ENCODE measurements around the gene MYBPH. TPM values are rescaled to one million over a fixed set of nuclear protein-coding genes. Genes with fewer than 3 reads are reported as not detected.

Gene MYBPH
- total RNA-seq, 2 experiments from 2014 or later: not detected

DNA sequence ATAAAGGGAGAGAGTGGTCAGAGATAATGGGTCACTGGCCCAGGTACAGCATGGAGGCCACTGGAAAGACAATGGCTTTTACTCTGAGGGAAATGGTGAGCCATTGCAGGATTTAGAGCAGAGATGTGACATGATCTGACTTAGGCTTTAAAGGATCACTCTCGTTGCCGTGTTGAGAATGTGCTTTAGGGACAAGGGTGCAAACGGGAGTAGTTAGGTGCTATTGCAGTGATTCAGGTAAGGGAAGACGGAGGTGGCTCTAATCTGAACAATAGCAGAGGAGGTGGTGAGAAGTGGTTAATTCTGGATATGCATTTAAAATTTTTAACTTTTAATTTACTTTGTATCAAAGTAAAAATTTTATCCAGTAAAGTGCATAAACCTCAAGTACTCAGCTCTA lies 38.3 kb downstream of the MYBPH start:
- H3K36me3 ChIP-seq (ENCODE audit: insufficient read depth, low read length): no peaks in the 10 kb centered on the region
- no peaks in the 10 kb centered on the region for H3K79me2 ChIP-seq (ENCODE audit: insufficient read depth, low read depth, low read length)
- no peak overlapping the region for H3K27ac ChIP-seq (ENCODE audit: low read depth, low read length, poor library complexity, severe bottlenecking)
- DNase-seq (ENCODE audit: low spot score): no peak
- H3K9me2 ChIP-seq (ENCODE audit: insufficient read depth, low read length): no peaks in the 10 kb centered on the region
- no peaks in the 10 kb centered on the region for H3K9me3 ChIP-seq (ENCODE audit: low read length)
- ChIA-PET POLR2A (interaction anchor here (0.8 kb wide), 1 partner anchor 880 kb away, joined by 3 read pairs; no protein-coding TSS in a partner anchor), CTCF (ENCODE audit: unreplicated experiment) (no interaction called here)
- no peak overlapping the region for H3K4me3 ChIP-seq (ENCODE audit: low read depth, low read length, poor library complexity, severe bottlenecking)
- TF ChIP-seq EZH2phosphoT487 (IDR thresholded peaks at IDR 0.05; ENCODE audit: borderline replicate concordance, low read depth, low read length) (no peak), CTCF (conservative IDR thresholded peaks at IDR 0.05; ENCODE audit: low read length) (no peak)
- intact Hi-C loops (cut with micrococcal nuclease; ENCODE audit: unreplicated experiment): no loop called here
- H4K20me1 ChIP-seq (ENCODE audit: insufficient read depth, low read length): no peaks in the 10 kb centered on the region
- no peak overlapping the region for H3K4me2 ChIP-seq (ENCODE audit: low read length)
- BruUV-seq (replicated peaks): no TSS peak
- H2AFZ ChIP-seq (ENCODE audit: low read length): no peak overlapping the region
- no peaks in the 10 kb centered on the region for H3K4me1 ChIP-seq (ENCODE audit: insufficient read depth, low read length, poor library complexity, severe bottlenecking)

GRCh38 chr1:203136409-203137042 lies 39.1 kb downstream of the MYBPH start:
- no TSS peak for BruUV-seq (replicated peaks)
- no peaks in the 10 kb centered on the region for H3K9me2 ChIP-seq (ENCODE audit: insufficient read depth, low read length)
- DNase-seq (ENCODE audit: low spot score): no peak
- no peak overlapping the region for H3K4me3 ChIP-seq (ENCODE audit: low read depth, low read length, poor library complexity, severe bottlenecking)
- no peaks in the 10 kb centered on the region for H3K4me1 ChIP-seq (ENCODE audit: insufficient read depth, low read length, poor library complexity, severe bottlenecking)
- H3K4me2 ChIP-seq (ENCODE audit: low read length): no peak overlapping the region
- CTCF ChIA-PET (ENCODE audit: unreplicated experiment): no interaction called here
- intact Hi-C loops (cut with micrococcal nuclease; ENCODE audit: unreplicated experiment): no loop called here
- H3K36me3 ChIP-seq (ENCODE audit: insufficient read depth, low read length): no peaks in the 10 kb centered on the region
- H3K79me2 ChIP-seq (ENCODE audit: insufficient read depth, low read depth, low read length): no peaks in the 10 kb centered on the region
- H4K20me1 ChIP-seq (ENCODE audit: insufficient read depth, low read length): no peaks in the 10 kb centered on the region
- H2AFZ ChIP-seq (ENCODE audit: low read length): no peak overlapping the region
- POLR2A ChIA-PET: no interaction called here
- H3K27ac ChIP-seq (ENCODE audit: low read depth, low read length, poor library complexity, severe bottlenecking): no peak overlapping the region
- H3K9me3 ChIP-seq (ENCODE audit: low read length): no peaks in the 10 kb centered on the region
- no peak for TF ChIP-seq CTCF (conservative IDR thresholded peaks at IDR 0.05; ENCODE audit: low read length)
- TF ChIP-seq EZH2phosphoT487 (IDR thresholded peaks at IDR 0.05; ENCODE audit: borderline replicate concordance, low read depth, low read length): no peak

GRCh38 chr1:203135636-203136305 lies 39.9 kb downstream of the MYBPH start:
- H3K4me1 ChIP-seq (ENCODE audit: insufficient read depth, low read length, poor library complexity, severe bottlenecking): no peaks in the 10 kb centered on the region
- no peak overlapping the region for H3K4me3 ChIP-seq (ENCODE audit: low read depth, low read length, poor library complexity, severe bottlenecking)
- no TSS peak for BruUV-seq (replicated peaks)
- no peak for DNase-seq (ENCODE audit: low spot score)
- H3K4me2 ChIP-seq (ENCODE audit: low read length): no peak overlapping the region
- intact Hi-C loops (cut with micrococcal nuclease; ENCODE audit: unreplicated experiment): no loop called here
- H3K27ac ChIP-seq (ENCODE audit: low read depth, low read length, poor library complexity, severe bottlenecking): no peak overlapping the region
- no peaks in the 10 kb centered on the region for H3K9me2 ChIP-seq (ENCODE audit: insufficient read depth, low read length)
- ChIA-PET CTCF (ENCODE audit: unreplicated experiment) (no interaction called here), POLR2A (no interaction called here)
- no peaks in the 10 kb centered on the region for H3K36me3 ChIP-seq (ENCODE audit: insufficient read depth, low read length)
- no peaks in the 10 kb centered on the region for H3K9me3 ChIP-seq (ENCODE audit: low read length)
- no peak for TF ChIP-seq EZH2phosphoT487 (IDR thresholded peaks at IDR 0.05; ENCODE audit: borderline replicate concordance, low read depth, low read length)
- TF ChIP-seq CTCF (conservative IDR thresholded peaks at IDR 0.05; ENCODE audit: low read length): no peak
- H3K79me2 ChIP-seq (ENCODE audit: insufficient read depth, low read depth, low read length): no peaks in the 10 kb centered on the region
- no peak overlapping the region for H2AFZ ChIP-seq (ENCODE audit: low read length)
- H4K20me1 ChIP-seq (ENCODE audit: insufficient read depth, low read length): no peaks in the 10 kb centered on the region
